GDM1 (cell line): Measurements from ENCODE around the gene SEMA3E.
"Not testable (repeated sequence)": the region's sequence is repeated elsewhere in the genome, so short reads cannot be mapped to it uniquely, and the experiment has no call there.

ENCODE experiments used
- DNase-seq: peaks from one replicate; lab custom pipeline; 2025; lab: John Stamatoyannopoulos, UW

SEMA3E gene

GRCh38 chr7:83451501-83452045 is 197.4 kb downstream of the SEMA3E start:
- DNase-seq: no peak

DNA sequence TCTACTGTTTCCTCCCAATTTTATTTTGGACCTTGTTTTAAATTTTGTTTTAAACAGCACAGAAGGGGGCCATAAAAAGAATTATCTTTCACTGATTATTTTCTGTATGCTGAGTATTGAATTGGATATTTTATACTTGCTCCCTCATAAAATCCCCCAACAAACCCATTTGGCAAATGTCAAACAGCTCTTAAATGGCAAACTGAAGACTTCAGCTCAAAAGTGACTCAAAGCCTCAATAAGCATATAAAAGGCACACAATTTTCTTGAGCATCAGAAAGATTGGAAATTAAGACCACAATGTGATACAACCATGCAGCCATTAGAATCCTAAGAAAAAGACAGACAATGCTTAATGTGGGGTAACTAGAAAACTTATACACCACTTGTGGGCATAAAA is 199.2 kb downstream of the SEMA3E start:
- no peak for DNase-seq

- DNase-seq: no peak
These were observed 201.3 kb downstream of the SEMA3E start for GRCh38 chr7:83447681-83448080.

GRCh38 chr7:83446102-83446669 is 202.8 kb downstream of the SEMA3E start:
- no peak for DNase-seq

DNA sequence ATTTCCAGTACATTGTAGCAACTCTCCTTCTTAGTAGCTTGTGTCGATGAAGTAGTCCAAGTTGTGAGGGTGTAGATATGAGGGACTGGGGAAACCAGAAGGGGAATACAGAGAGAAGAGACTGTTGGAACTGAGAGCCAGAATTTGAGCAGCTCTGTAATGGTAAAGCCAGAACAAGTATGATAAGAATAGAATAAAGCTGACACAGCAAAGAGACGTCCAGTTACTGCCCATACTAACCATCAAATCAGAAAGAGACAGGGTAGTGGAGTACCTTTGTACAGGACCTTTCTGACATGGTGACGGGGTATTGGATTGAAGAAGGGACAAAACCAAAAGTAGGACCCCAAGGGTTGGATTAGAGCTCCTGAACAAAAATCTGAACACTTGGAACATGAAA is 206.0 kb downstream of the SEMA3E start:
- no peak for DNase-seq

DNA sequence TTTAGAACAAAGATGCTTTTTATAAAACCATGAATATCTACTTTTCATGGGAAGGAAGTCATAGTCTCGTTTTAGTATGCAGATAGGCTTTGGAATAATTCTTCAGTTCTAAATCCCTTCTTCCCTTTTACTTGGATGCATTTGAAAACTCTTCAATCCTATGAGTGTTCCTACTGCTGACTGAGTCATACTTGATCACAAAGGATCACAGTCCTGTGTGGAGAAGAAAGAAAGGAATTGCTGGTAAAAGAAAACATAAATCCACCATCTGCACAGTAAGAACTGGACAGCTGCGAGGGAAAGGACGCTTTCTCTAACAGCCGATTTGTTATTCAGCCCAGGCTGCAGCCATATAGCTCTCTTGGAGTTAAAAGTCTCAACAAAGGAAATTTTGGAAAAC is 209.9 kb downstream of the SEMA3E start:
- DNase-seq: no peak

DNA sequence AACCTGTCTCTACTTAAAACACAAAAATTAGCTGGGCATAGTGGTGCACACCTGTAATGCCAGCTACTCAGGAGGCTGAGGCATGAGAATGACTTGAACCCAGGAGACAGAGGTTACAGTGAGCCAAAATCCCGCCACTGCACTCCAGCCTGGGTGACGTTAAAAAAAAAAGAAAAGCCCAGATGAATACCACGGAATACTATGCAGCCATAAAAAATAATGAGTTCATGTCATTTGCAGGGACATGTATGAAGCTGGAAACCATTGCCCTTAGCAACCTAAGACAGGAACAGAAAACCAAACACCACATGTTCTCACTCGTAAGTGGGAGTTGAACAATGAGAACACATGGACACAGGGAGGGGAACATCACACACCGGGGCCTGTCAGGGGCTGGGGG is 218.7 kb downstream of the SEMA3E start:
- DNase-seq: not testable (repeated sequence)

GRCh38 chr7:83429493-83429892 is 219.4 kb downstream of the SEMA3E start:
- no peak for DNase-seq

GRCh38 chr7:83427884-83428283 is 221.1 kb downstream of the SEMA3E start:
- no peak for DNase-seq

DNA sequence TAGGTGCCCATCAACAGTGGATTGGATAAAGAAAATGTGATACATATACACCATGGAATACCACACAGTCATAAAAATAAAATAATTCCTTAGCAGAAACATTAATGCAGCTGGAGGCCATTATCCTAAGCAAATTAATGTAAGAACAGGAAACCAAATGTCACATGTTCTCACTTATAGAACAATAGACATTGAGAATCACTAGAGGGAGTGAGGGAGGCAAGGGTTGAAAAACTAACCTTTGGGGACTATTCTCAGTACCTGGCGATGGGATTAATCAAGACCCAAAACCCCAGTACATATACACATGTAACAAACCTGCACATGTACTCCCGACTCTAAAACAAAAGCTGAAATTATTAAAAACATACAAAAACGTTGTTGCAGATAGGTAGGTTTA is 222.6 kb downstream of the SEMA3E start:
- no peak for DNase-seq

- no peak for DNase-seq
These were observed 229.9 kb downstream of the SEMA3E start for GRCh38 chr7:83419013-83419412.

GRCh38 chr7:83415840-83416239 is 233.1 kb downstream of the SEMA3E start:
- no peak for DNase-seq

DNA sequence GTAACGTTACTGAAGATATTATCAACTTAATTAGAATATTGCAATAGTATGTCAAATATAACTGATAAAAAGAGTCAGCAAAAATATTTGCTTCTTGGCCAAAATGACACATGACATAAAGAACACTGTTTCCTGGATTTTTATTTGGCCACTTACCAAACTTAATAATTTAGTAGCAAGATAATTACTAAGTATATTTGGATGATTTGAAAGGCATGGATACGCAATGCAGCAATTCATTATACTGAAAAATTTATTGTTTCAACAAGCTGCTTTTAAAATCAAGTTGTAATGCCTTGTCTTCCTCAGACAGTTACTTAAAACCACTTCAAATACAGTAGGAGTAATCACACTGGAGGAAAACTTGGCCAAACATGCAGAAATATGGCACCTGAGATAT is 234.0 kb downstream of the SEMA3E start:
- DNase-seq: no peak

DNA sequence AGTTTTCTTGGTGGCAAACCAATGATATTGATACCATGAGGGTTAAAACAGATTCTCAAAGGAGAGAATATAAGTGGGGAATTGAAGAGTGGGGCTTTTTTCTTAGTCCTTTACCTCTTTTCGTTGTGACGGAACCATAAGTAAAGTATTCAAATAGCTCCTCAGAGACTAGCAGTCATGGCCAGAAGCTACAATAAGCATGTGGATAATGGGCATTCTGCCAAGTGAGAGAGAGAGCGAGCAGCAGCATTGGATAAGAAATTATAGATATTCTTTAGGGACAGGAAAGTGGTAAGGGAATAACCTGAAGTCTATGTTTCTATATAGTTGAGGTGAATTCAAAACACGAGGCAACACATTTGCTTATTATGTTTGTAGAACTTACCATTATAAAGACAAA is 235.1 kb downstream of the SEMA3E start:
- DNase-seq: no peak

GRCh38 chr7:83413424-83413823 is 235.5 kb downstream of the SEMA3E start:
- DNase-seq: no peak

DNA sequence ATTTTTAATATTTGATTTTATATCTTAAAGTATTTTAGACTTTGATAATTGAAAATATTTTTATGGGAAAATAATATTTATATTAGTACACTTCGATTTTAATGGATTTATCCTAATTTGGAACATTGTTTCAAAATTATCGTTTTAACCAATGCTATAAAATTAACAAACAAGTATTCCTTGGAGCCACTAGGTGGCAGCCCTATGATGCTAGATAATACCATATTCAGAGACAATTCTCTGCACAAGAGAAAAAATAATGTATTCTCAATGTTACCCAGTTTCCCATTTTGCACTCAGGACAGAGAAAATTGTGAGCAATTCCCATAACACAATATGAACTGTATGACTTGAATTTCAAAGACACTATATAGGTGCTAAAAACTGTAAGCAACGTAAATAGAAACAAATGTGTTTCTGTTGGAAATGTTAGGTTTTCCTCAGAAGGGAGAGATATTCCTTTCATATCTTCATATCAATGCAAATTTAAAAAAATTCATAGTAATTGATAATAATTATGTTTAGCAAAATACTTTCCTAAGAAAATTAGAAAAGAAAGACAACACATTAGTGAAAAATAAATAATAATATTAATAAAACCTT is 237.8 kb downstream of the SEMA3E start:
- DNase-seq: no peak

DNA sequence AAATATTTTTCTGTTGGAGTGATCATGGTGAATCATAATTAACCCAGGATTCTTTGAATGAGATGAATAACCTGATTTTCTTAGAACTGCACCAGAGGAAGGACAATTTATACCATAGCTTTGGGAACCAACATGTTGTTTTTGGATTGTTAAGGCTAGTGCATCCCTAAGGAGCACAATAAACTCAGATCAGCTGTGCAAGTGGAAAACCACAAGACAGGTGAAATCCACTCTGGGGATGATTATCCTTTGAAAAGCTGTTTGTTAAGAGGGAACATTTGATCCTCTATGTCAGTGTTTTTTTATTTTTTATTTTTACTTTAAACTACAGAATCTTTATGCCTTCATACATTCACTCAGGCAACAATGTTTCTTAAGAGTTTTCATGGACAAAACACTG is 254.2 kb downstream of the SEMA3E start:
- no peak for DNase-seq

DNA sequence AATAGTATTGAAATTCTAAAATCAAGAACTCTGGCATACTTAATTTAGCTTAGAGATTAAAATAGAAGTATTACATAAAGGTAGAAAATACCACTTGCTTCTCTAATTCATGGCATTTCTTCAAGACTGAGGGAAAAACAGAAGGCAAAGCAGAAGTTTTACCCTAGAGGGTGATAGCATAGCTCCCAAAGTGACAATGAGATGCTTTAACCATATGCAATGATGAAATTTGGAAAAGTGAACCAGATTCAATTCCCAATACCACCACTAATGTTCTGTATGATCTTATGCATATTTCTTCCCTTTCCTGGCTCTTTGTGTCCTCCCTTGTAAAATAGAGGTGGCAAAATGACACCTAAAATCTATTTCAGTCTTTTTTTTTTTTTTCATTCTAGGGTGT is 260.5 kb downstream of the SEMA3E start:
- DNase-seq: no peak

GRCh38 chr7:83366629-83367028 is 282.3 kb downstream of the SEMA3E start:
- DNase-seq: no peak

DNA sequence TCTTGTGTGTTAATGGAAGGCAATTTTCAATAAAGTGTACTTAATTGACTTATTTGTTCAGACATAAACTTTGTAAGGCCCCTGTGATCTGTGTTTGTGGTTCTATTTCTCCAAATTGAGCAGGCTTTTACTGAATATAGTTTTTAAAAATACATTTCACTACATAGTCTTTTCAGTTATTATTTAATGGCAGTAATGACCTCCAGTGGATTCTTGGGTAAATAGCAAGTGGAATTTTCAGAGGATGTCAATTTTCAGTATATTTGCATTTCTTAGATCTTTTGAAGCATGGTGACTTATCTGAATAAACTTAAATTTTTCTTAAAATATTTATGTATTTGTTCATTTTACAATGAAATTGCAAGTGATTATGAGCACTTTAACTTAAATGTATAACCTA is 283.2 kb downstream of the SEMA3E start:
- no peak for DNase-seq

GRCh38 chr7:83362871-83363550 is 285.9 kb downstream of the SEMA3E start:
- no peak for DNase-seq

DNA sequence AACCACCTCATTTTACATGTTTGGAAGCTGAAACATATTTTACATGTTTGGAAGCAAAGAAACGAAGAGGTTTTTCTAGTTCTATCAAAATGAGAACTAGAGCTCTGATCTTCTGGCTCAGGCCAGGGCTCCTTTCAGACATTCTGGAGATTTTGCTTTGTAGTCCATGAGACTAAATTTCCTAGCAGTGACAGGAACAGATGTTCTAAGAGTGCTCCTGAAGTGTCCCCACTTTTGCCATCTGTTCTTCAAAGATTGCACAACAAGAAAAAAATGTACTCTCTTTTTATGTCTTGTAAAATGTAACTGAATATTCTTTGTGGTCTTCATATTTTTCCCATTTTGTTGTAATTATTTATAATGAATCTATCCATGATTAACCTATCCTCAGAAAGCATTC is 289.8 kb downstream of the SEMA3E start:
- no peak for DNase-seq

GRCh38 chr7:83355143-83355542 is 293.8 kb downstream of the SEMA3E start:
- no peak for DNase-seq
